ENCODE measurements around the gene CFDP1.

The CFDP1 gene

DNA sequence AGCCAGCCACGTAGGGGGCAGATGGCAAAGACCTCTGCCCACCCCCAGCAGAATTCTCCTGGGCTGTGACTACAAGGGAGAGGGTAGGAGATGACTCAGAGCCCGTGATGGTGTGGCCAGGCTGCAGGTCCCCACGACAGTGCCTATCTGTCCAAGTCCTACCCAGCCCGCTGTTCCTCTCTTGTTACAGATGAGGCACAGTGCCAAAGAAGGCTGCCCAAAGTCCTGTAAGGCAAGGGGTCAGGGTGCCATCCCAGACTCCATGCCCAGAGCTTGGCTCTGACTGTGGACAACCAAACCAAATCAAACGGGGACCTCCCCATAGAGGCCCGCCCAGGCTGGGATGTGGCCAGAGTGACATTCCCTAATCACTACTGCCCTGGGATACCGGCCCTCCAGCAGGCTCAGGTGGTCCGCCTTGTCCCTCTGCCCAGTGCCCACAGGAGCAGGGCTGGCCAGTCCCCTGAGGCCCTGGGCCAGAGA lies 169.3 kb downstream of the CFDP1 start:
- H3K4me3 ChIP-seq (ENCODE audit: low read length in 2 of 2): peak overlapping the region; percentile 32 to 93

DNA sequence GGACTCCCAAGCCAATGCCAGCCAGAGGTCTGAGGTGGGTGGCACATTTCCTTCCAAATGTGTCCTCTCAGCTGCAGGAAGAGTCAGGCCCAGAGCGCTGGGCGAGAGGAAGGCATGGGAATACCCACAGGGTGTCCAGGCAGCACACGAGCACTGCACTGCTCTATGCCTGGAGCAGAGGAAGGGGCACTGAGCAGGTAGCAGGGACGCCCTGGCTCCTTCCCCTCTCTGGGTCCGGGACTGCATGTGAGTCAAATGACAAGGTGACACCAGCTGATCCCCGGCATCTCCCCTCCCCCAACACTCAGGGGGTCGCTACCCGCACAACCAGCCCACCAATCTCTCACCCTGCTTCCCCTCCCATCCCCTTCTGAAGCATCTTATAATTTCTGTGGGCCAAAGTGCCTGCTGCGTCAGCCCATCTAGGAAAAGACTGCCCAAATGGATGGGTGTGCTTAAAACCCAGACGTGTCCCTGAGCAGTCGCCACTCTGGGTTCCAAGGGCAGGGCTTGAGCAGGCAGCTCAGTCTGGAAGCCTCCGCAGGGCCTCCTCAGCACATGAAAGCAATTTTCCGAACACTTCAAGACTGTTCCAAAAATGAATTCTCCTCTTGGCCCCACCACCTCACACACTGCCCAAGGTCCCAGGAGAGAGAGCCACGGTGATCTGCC lies 169.9 kb downstream of the CFDP1 start:
- Histone ChIP-seq H2AK5ac (ENCODE audit: low read depth, low read length) (no peak overlapping the region), H3K9ac (ENCODE audit: low read depth, low read length, poor library complexity) (peak overlapping the region; percentile 30), H2BK15ac (ENCODE audit: low read length) (no peak overlapping the region), H3K79me1 (ENCODE audit: low read depth, low read length) (peaks cover 38% of the 10 kb centered on the region), H2BK12ac (ENCODE audit: low read length) (no peak overlapping the region), H2AFZ (ENCODE audit: low read length) (no peak overlapping the region), H3K9me3 (replicated peaks in 1 of 2; ENCODE audit: control insufficient read depth in 2 of 2, insufficient read depth in 1 of 2, low read depth in 1 of 2, low read length in 2 of 2) (no peaks in the 10 kb centered on the region), H3K4ac (ENCODE audit: low read length) (no peak overlapping the region), H4K8ac (ENCODE audit: low read depth, low read length) (no peak overlapping the region), H2BK5ac (ENCODE audit: low read length) (peak overlapping the region; percentile 66), H3K14ac (ENCODE audit: low read length) (no peak overlapping the region), H3K4me2 (ENCODE audit: insufficient read depth, low read length, poor library complexity, severe bottlenecking) (no peak overlapping the region), H3K36me3 (replicated peaks in 1 of 2; ENCODE audit: control insufficient read depth in 2 of 2, insufficient read depth in 2 of 2, low read length in 2 of 2) (peaks cover 2 to 45% of the 10 kb centered on the region in 2 donors), H3K4me1 (ENCODE audit: control insufficient read depth in 2 of 2, insufficient read depth in 1 of 2, low read depth in 1 of 2, low read length in 2 of 2) (peaks cover 21 to 41% of the 10 kb centered on the region in 2 donors), H3K27ac (replicated peaks; ENCODE audit: low read length) (no peak overlapping the region), H3K23ac (ENCODE audit: low read depth, low read length, poor library complexity) (no peak overlapping the region), H3K18ac (ENCODE audit: low read length) (no peak overlapping the region), H4K91ac (ENCODE audit: low read depth, low read length, poor library complexity) (no peak overlapping the region), H3K4me3 (ENCODE audit: low read length in 2 of 2) (no peak overlapping the region), H2BK120ac (ENCODE audit: low read depth, low read length) (no peak overlapping the region), H3K27me3 (ENCODE audit: control insufficient read depth in 3 of 3, insufficient read depth in 3 of 3, low read depth in 1 of 3, low read length in 3 of 3) (no peaks in the 10 kb centered on the region)
- no CpG with 5 or more reads among the region's 14 CpGs for WGBS, 2 donors (ENCODE audit: extremely low coverage in 2 of 2, insufficient read length in 2 of 2, insufficient replicate concordance in 1 of 2)
- no peak for DNase-seq (ENCODE audit: low spot score)

More for the DNA sequence above, 169.3 kb downstream of the CFDP1 start:
- DNase-seq (ENCODE audit: low spot score): no peak
- peaks cover 2 to 41% of the 10 kb centered on the region in 2 donors for H3K36me3 ChIP-seq (replicated peaks in 1 of 2; ENCODE audit: control insufficient read depth in 2 of 2, insufficient read depth in 2 of 2, low read length in 2 of 2)
- H3K14ac ChIP-seq (ENCODE audit: low read length): no peak overlapping the region
- H2BK15ac ChIP-seq (ENCODE audit: low read length): no peak overlapping the region
- H4K91ac ChIP-seq (ENCODE audit: low read depth, low read length, poor library complexity): no peak overlapping the region
- peak overlapping the region; percentile 66 for H2BK5ac ChIP-seq (ENCODE audit: low read length)
- H3K9me3 ChIP-seq (replicated peaks in 1 of 2; ENCODE audit: control insufficient read depth in 2 of 2, insufficient read depth in 1 of 2, low read depth in 1 of 2, low read length in 2 of 2): no peaks in the 10 kb centered on the region
- no CpG with 5 or more reads among the region's 8 CpGs for WGBS, 2 donors (ENCODE audit: extremely low coverage in 2 of 2, insufficient read length in 2 of 2, insufficient replicate concordance in 1 of 2)
- no peak overlapping the region for H3K4me2 ChIP-seq (ENCODE audit: insufficient read depth, low read length, poor library complexity, severe bottlenecking)
- H3K79me1 ChIP-seq (ENCODE audit: low read depth, low read length): peaks cover 38% of the 10 kb centered on the region
- H2AK5ac ChIP-seq (ENCODE audit: low read depth, low read length): no peak overlapping the region
- H3K4me1 ChIP-seq (ENCODE audit: control insufficient read depth in 2 of 2, insufficient read depth in 1 of 2, low read depth in 1 of 2, low read length in 2 of 2): peaks cover 21 to 40% of the 10 kb centered on the region in 2 donors
- H3K27ac ChIP-seq (replicated peaks; ENCODE audit: low read length): no peak overlapping the region
- no peak overlapping the region for H3K4ac ChIP-seq (ENCODE audit: low read length)
- no peak overlapping the region for H3K23ac ChIP-seq (ENCODE audit: low read depth, low read length, poor library complexity)
- H4K8ac ChIP-seq (ENCODE audit: low read depth, low read length): no peak overlapping the region
- no peak overlapping the region for H3K18ac ChIP-seq (ENCODE audit: low read length)
- no peak overlapping the region for H2AFZ ChIP-seq (ENCODE audit: low read length)
- H2BK120ac ChIP-seq (ENCODE audit: low read depth, low read length): no peak overlapping the region
- H2BK12ac ChIP-seq (ENCODE audit: low read length): no peak overlapping the region
- no peaks in the 10 kb centered on the region for H3K27me3 ChIP-seq (ENCODE audit: control insufficient read depth in 3 of 3, insufficient read depth in 3 of 3, low read depth in 1 of 3, low read length in 3 of 3)
- no peak overlapping the region for H3K9ac ChIP-seq (ENCODE audit: low read depth, low read length, poor library complexity)

DNA sequence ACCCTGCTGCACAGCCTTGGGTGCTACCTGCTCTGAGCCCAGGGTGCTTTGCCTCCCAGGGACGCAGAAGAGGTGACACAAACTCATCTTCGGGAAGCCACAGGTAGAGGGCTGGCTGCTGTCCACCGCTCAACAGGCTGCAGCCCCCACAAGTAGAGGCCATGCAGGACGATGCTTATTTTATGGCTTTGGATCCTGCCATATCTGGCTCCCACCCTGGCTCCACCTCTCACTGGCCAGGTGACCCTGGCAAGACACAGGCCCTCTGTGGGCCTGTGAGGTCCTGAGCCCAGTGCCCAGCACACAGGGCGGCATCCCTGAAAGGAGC lies 170.5 kb downstream of the CFDP1 start:
- H2BK15ac ChIP-seq (ENCODE audit: low read length): no peak overlapping the region

DNA sequence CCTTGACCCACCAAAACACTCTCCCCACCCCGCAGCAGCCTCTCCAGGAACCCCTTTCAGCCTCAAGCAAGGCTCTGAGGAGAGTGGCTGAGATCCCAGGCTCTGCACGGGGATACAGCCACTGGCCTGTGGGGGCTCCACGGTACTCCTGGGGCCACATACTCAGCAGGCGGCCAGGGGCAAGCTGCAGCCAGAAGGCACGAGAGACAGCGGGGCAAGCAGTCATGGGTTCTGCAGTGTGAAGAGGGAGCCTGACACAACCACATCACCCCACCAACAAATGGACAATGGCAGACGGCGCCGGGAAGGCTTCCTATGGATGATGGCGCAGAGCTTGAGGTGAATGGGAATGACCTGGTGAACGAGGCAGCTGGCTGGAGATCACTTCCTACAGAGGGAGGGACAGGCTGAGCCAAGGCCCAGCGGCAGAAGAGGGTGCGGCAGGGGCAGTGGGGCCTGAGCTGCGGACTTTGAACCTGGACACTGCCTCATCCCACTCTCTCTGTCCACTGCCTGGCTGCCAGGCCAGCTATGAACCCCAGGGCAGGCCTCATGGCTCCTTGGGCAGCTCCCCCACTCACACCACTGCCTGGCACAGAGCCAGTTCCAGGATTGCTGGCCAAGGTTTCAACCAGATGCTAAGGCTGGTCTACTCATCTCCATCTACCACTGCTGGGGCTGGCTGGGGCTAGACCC lies 171.1 kb downstream of the CFDP1 start:
- no peak for DNase-seq (ENCODE audit: low spot score)
- peaks cover 43% of the 10 kb centered on the region for H3K79me1 ChIP-seq (ENCODE audit: low read depth, low read length)
- no CpG with 5 or more reads among the region's 14 CpGs for WGBS, 2 donors (ENCODE audit: extremely low coverage in 2 of 2, insufficient read length in 2 of 2, insufficient replicate concordance in 1 of 2)
- no peak overlapping the region for H3K4me2 ChIP-seq (ENCODE audit: insufficient read depth, low read length, poor library complexity, severe bottlenecking)
- H2BK15ac ChIP-seq (ENCODE audit: low read length): no peak overlapping the region
- H3K4me3 ChIP-seq (ENCODE audit: low read length in 2 of 2): no peak overlapping the region
- H3K36me3 ChIP-seq (replicated peaks in 1 of 2; ENCODE audit: control insufficient read depth in 2 of 2, insufficient read depth in 2 of 2, low read length in 2 of 2): peaks cover 2 to 48% of the 10 kb centered on the region in 2 donors
- peak overlapping the region; percentile 94 for H3K23ac ChIP-seq (ENCODE audit: low read depth, low read length, poor library complexity)
- H3K18ac ChIP-seq (ENCODE audit: low read length): peak overlapping the region; percentile 13
- no peak overlapping the region for H4K8ac ChIP-seq (ENCODE audit: low read depth, low read length)
- H3K9me3 ChIP-seq (replicated peaks in 1 of 2; ENCODE audit: control insufficient read depth in 2 of 2, insufficient read depth in 1 of 2, low read depth in 1 of 2, low read length in 2 of 2): no peaks in the 10 kb centered on the region
- no peak overlapping the region for H3K4ac ChIP-seq (ENCODE audit: low read length)
- H2AFZ ChIP-seq (ENCODE audit: low read length): no peak overlapping the region
- no peak overlapping the region for H3K27ac ChIP-seq (replicated peaks; ENCODE audit: low read length)
- no peak overlapping the region for H2BK120ac ChIP-seq (ENCODE audit: low read depth, low read length)
- H2BK5ac ChIP-seq (ENCODE audit: low read length): no peak overlapping the region
- peak overlapping the region; percentile 79 for H3K9ac ChIP-seq (ENCODE audit: low read depth, low read length, poor library complexity)
- H2AK5ac ChIP-seq (ENCODE audit: low read depth, low read length): peak overlapping the region; percentile 34
- no peaks in the 10 kb centered on the region for H3K27me3 ChIP-seq (ENCODE audit: control insufficient read depth in 3 of 3, insufficient read depth in 3 of 3, low read depth in 1 of 3, low read length in 3 of 3)
- H3K14ac ChIP-seq (ENCODE audit: low read length): no peak overlapping the region
- H4K91ac ChIP-seq (ENCODE audit: low read depth, low read length, poor library complexity): no peak overlapping the region
- H2BK12ac ChIP-seq (ENCODE audit: low read length): no peak overlapping the region
- peaks cover 23 to 52% of the 10 kb centered on the region in 2 donors for H3K4me1 ChIP-seq (ENCODE audit: control insufficient read depth in 2 of 2, insufficient read depth in 1 of 2, low read depth in 1 of 2, low read length in 2 of 2)

More for the DNA sequence above, 170.5 kb downstream of the CFDP1 start:
- Histone ChIP-seq H3K4ac (ENCODE audit: low read length) (no peak overlapping the region), H2BK12ac (ENCODE audit: low read length) (no peak overlapping the region), H4K8ac (ENCODE audit: low read depth, low read length) (no peak overlapping the region), H3K36me3 (replicated peaks in 1 of 2; ENCODE audit: control insufficient read depth in 2 of 2, insufficient read depth in 2 of 2, low read length in 2 of 2) (peaks cover 2 to 48% of the 10 kb centered on the region in 2 donors), H3K27ac (replicated peaks; ENCODE audit: low read length) (no peak overlapping the region), H3K23ac (ENCODE audit: low read depth, low read length, poor library complexity) (peak overlapping the region; percentile 94), H3K27me3 (ENCODE audit: control insufficient read depth in 3 of 3, insufficient read depth in 3 of 3, low read depth in 1 of 3, low read length in 3 of 3) (no peaks in the 10 kb centered on the region), H3K4me1 (ENCODE audit: control insufficient read depth in 2 of 2, insufficient read depth in 1 of 2, low read depth in 1 of 2, low read length in 2 of 2) (peaks cover 21 to 48% of the 10 kb centered on the region in 2 donors), H3K4me2 (ENCODE audit: insufficient read depth, low read length, poor library complexity, severe bottlenecking) (no peak overlapping the region), H2AK5ac (ENCODE audit: low read depth, low read length) (peak overlapping the region; percentile 34), H2AFZ (ENCODE audit: low read length) (no peak overlapping the region), H3K9ac (ENCODE audit: low read depth, low read length, poor library complexity) (no peak overlapping the region), H4K91ac (ENCODE audit: low read depth, low read length, poor library complexity) (no peak overlapping the region), H3K4me3 (ENCODE audit: low read length in 2 of 2) (no peak overlapping the region), H3K9me3 (replicated peaks in 1 of 2; ENCODE audit: control insufficient read depth in 2 of 2, insufficient read depth in 1 of 2, low read depth in 1 of 2, low read length in 2 of 2) (no peaks in the 10 kb centered on the region), H3K18ac (ENCODE audit: low read length) (no peak overlapping the region), H2BK120ac (ENCODE audit: low read depth, low read length) (no peak overlapping the region), H2BK5ac (ENCODE audit: low read length) (peak overlapping the region; percentile 59), H3K14ac (ENCODE audit: low read length) (no peak overlapping the region), H3K79me1 (ENCODE audit: low read depth, low read length) (peaks cover 43% of the 10 kb centered on the region)
- DNase-seq (ENCODE audit: low spot score): no peak
- WGBS, 2 donors (ENCODE audit: extremely low coverage in 2 of 2, insufficient read length in 2 of 2, insufficient replicate concordance in 1 of 2): no CpG with 5 or more reads among the region's 5 CpGs

Measured in neuronal stem cell (in vitro differentiated cells).